ENCODE data around the gene TBCEL.

The TBCEL gene

DNA sequence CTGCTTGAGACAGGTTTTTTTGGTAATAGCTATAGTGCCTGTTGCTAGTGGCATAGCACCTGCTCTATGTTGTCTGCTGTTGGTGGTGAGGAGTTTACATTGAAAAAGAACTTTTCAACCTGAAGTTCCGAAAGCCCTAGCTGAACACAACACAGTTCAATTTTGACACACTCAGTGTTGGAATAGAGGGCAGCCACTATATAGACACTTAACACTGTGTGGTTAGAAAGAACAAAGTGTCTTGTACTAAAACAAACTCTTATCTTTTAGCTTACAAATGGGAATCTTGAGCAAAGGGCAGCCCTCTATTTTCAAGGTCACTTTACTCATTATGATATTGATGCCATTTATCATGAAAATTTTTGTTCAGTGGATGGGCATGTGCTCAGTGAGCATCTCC lies 18.4 kb downstream of the TBCEL start:
- no peak for DNase-seq (ENCODE audit: low read depth)
- H3K4me3 ChIP-seq (ENCODE audit: low read depth, low read length): no peak overlapping the region
- in situ Hi-C loops (cut with HindIII; ENCODE audit: low sequenced_read_pairs): loop anchor here (5.0 kb wide), 2 partner anchors 35 to 50 kb away; no protein-coding TSS in a partner anchor
- TF ChIP-seq, protein P1, sequence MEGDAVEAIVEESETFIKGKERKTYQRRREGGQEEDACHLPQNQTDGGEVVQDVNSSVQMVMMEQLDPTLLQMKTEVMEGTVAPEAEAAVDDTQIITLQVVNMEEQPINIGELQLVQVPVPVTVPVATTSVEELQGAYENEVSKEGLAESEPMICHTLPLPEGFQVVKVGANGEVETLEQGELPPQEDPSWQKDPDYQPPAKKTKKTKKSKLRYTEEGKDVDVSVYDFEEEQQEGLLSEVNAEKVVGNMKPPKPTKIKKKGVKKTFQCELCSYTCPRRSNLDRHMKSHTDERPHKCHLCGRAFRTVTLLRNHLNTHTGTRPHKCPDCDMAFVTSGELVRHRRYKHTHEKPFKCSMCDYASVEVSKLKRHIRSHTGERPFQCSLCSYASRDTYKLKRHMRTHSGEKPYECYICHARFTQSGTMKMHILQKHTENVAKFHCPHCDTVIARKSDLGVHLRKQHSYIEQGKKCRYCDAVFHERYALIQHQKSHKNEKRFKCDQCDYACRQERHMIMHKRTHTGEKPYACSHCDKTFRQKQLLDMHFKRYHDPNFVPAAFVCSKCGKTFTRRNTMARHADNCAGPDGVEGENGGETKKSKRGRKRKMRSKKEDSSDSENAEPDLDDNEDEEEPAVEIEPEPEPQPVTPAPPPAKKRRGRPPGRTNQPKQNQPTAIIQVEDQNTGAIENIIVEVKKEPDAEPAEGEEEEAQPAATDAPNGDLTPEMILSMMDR (IDR thresholded peaks at IDR 0.05; ENCODE audit: low read depth, low read length, missing control alignments): no peak

DNA sequence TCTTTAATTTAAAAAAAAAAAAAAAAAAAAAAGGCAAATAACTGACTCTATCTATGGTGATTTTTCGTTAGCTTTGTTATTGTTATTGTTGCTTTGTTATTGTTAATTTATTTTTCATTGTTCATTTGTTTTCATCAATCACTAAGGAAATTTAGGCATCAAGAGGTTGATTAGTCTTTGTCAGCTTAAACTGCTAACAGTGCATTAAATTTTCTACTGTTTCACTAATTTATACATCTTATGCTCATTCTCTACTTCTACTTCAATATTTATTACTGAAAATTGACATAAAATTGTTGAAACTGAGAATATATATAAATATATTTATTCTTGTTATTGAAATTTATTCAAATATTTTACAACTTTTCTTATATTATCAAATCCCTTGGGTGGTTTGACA lies 24.0 kb downstream of the TBCEL start:
- no peak overlapping the region for H3K4me3 ChIP-seq (ENCODE audit: low read depth, low read length)
- TF ChIP-seq, protein P1 (IDR thresholded peaks at IDR 0.05; ENCODE audit: low read depth, low read length, missing control alignments): no peak
- in situ Hi-C loops (cut with HindIII; ENCODE audit: low sequenced_read_pairs): no loop called here
- no peak for DNase-seq (ENCODE audit: low read depth)

DNA sequence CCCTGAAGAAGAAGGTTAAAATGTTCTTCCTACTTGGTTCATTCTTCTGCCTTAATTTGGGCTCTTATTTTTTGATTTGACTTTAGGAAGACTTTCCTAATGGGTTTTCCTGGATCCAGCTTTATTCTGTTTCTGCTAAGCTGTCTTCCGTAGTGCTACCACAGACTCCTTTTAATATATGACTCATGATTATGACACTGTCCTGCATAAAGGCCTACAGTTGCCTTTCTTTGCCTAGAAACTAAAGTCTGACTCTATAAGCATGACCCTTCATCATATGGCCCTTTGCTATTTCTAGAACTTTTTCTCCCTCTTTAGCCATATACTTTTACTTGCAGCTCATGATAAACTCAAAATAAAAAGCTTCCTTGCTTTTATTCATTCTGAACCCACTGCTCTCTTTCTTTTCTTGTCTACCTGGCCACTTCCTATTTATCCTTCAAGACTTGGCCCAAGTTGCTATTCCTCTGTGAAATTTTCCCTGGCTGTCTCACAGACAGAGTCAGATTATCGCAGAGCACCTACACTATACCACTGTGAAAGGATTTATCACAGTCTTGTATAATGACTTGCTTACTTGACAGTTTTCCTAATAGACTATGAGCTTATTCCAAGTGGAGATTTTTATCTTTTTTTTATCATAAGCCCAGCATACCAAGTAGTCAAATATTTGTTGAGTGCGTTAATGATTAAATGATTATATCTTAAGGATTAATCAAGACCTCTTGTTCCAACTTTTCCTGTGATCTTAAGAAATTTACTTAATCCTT lies 24.7 kb downstream of the TBCEL start:
- no peak for DNase-seq (ENCODE audit: low read depth)
- no peak overlapping the region for H3K4me3 ChIP-seq (ENCODE audit: low read depth, low read length)
- in situ Hi-C loops (cut with HindIII; ENCODE audit: low sequenced_read_pairs): no loop called here
- TF ChIP-seq, protein P1 (IDR thresholded peaks at IDR 0.05; ENCODE audit: low read depth, low read length, missing control alignments): no peak

DNA sequence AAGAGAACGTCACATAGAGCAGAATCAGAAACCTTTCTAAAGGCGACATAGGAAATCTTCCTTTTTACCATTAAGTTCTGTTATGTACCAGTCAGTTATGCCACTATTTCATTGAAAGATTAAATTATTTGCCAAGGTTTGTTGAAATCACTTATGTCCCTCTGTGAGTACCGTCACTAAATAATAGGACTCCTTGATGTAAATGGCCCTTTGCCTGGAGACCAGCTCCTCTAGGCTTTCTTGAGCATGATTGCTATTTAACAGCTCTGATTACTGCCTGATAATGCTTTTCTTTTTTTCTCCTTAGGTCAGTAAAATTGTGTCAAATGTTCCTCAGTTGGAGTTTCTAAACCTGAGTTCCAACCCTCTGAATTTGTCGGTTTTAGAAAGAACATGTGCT lies 29.3 kb downstream of the TBCEL start:
- no peak overlapping the region for H3K4me3 ChIP-seq (ENCODE audit: low read depth, low read length)
- TF ChIP-seq, protein P1 (IDR thresholded peaks at IDR 0.05; ENCODE audit: low read depth, low read length, missing control alignments): no peak
- no peak for DNase-seq (ENCODE audit: low read depth)
- in situ Hi-C loops (cut with HindIII; ENCODE audit: low sequenced_read_pairs): no loop called here

DNA sequence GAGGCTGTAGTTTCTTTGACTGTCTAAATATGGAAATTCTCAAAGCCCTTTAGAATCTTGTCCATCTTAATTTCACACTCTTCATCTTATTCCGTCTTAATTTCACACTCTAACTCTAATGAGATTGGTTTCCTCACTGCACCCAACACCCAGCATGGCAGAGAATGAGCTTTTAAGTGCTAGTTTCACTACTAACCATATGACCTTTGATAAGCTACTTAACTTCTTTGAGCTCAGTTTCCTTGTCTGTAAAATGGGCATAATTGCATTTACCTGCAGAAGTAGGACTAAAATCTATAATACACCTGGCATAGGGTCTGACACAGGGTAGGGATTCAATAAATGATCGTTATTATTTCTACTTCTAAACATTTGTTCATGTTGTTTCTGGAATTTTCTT lies 30.4 kb downstream of the TBCEL start:
- H3K4me3 ChIP-seq (ENCODE audit: low read depth, low read length): no peak overlapping the region
- no peak for DNase-seq (ENCODE audit: low read depth)
- in situ Hi-C loops (cut with HindIII; ENCODE audit: low sequenced_read_pairs): no loop called here
- TF ChIP-seq, protein P1 (IDR thresholded peaks at IDR 0.05; ENCODE audit: low read depth, low read length, missing control alignments): no peak

DNA sequence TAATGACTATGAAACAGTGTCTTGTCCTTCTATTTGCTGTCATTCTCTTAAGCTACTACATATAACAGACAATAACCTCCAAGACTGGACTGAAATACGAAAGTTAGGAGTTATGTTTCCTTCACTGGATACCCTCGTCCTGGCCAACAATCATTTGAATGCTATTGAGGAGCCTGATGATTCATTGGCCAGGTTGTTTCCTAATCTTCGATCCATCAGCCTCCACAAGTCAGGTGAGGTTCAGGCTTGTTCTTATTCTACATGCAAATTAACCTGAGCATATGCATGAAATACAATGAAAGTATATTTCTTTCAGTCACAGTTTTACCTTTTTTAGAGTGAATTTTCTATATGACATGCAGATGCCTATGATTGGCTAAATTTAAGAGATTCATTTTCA lies 31.2 kb downstream of the TBCEL start:
- no peak for DNase-seq (ENCODE audit: low read depth)
- in situ Hi-C loops (cut with HindIII; ENCODE audit: low sequenced_read_pairs): no loop called here
- TF ChIP-seq, protein P1 (IDR thresholded peaks at IDR 0.05; ENCODE audit: low read depth, low read length, missing control alignments): no peak
- no peak overlapping the region for H3K4me3 ChIP-seq (ENCODE audit: low read depth, low read length)
